Activated effector memory CD4-positive, alpha-beta T cell treated with Interleukin-2 at 50 U/mL for 16 hours (primary cell): ENCODE measurements around the gene MPG.

ENCODE experiments used
- DNase-seq: peaks from one replicate; pipeline ENCODE4 v3.0.0-alpha.2; 2020

The MPG gene

DNA sequence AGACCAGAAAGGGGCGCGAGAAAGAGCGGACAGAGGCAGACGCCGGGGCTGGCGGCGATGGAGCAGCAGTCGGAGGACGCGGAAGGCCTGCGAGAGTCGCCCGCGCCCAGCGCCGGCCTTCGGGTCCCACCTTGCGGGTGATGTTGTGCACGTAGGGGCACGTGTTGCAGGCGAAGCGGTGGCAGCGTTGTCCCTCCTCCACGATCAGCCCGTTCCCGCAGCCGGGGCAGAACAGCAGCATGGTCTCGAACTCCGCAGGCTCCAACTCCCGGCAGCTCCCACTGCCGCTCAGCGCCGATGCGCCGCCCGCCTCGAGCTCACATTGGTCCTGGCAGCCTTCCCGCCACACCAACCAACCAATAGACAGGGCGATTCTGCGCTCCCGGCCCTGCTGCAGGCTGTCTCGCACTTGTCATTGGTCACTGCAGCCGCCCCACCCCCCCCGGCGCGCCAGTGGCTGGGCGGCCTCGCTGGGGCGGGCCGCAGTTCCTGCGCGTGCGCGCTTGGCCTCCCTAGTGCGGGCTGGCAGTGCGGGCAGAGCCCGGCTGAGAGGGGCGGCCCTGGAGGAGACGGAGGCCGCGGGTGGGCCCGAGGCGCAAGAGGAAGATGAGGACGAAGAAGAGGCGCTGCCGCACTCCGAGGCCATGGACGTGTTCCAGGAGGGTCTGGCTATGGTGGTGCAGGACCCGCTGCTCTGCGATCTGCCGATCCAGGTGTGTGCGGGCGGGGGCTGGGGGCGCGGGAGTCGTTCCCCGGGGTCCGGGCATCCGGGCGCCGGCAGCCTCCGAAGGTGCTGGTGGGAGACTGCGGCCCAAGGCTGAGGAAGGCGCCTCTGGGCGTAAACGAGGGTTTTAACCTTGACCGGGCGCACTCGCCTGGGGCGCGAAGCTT is 24.4 kb upstream of the MPG start, which contains the start of the genes POLR3K and SNRNP25:
TSS of gene POLR3K (minus strand) at position 263 of the 891 bp plus-strand sequence. CDS start at position 241, 22 bp downstream.
TSS of gene SNRNP25 (plus strand) at position 483 of the 891 bp plus-strand sequence. CDS start at position 672, 189 bp downstream.
- DNase-seq = peak; percentile 98

DNA sequence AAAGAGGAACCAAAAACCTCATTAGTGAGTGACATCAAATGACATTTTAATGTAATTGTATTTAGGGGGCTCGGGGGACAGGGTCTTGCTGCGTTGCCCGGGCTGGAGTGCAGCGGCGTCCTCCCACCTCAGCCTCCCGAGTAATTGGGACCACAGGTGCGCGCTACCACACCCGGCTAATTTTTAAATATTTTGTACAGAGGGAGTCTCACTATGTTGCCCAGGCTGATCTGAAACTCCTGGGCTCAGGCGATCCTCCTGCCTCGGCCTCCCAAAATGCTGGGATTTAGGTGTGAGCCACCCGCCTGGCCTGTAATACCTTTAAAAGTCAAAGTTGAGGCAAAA is 23.8 kb upstream of the MPG start:
- no peak for DNase-seq

DNA sequence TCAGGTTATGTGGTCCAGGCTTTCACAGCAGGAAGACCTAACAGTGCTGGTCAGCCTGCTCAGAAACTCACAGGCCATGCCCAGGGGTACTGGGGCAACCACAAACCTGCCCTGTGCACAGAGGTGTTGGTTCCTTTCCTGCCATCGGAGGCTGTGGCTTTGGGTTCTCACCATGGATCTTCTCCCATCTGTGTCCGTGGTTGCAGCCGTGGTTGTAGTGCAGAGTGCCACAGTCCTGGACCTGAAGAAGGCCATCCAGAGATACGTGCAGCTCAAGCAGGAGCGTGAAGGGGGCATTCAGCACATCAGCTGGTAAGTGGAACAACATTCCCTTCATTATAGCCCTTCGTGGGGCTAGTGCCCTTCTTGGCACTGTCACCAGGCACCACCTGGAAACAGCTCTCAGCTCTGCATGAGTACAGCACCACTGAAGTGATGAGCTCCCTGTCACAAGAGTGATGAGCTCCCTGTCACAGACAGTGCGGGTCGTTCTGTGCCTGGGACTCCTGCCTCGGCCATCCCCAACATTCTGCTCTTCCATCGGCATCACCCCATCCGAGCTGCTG is 22.4 kb upstream of the MPG start:
- no peak for DNase-seq

DNA sequence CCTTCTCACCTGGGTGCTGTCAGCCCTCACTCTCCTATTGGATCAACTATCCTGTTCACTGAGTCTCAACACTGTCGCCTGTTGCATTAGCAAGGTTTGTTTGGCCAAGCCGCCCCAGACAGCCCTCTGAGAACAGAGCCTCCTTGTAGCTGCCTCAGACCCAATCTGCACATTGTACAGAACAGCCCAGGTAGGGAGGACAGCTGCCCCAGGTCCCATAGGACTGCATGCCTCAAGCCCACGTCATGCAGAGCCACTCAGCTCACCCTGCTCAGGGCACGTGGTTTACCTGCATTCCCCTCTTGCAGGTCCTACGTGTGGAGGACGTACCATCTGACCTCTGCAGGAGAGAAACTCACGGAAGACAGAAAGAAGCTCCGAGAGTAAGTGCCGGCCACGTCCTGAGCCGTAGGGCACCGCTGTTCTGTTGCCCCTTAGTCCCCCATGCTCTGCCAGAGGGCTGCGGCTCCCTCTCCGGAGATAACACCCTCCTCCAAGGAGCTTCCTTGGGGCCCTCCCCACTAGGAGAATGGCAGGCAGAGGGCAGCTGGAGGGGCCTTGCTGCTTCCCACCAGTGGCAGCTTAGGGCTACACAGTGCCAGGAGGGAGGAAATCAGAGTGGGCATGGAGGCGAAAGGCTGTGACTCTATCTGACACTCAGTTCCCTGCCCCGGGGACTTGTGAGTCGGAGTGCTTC is 21.6 kb upstream of the MPG start:
- no peak for DNase-seq

DNA sequence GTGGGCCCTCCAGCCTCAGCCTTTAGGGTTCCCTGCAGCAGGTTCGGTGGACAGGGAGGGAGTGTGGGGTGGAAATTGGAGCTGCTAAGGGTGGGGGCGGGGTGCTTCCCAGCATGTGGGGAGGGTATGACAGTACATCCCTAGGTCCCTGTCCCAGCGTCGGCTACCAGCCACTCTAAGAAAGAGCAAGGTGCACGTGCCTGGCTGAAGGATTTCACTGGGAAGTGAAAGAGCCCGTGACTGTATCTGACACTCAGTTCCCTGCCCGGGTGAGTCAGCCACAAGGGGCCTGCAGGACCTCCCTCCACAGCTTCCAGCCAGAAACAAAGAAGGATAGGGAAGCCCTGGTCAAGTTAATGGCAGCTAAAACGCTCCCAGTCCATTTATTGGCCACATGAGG is 20.3 kb upstream of the MPG start:
- no peak for DNase-seq

DNA sequence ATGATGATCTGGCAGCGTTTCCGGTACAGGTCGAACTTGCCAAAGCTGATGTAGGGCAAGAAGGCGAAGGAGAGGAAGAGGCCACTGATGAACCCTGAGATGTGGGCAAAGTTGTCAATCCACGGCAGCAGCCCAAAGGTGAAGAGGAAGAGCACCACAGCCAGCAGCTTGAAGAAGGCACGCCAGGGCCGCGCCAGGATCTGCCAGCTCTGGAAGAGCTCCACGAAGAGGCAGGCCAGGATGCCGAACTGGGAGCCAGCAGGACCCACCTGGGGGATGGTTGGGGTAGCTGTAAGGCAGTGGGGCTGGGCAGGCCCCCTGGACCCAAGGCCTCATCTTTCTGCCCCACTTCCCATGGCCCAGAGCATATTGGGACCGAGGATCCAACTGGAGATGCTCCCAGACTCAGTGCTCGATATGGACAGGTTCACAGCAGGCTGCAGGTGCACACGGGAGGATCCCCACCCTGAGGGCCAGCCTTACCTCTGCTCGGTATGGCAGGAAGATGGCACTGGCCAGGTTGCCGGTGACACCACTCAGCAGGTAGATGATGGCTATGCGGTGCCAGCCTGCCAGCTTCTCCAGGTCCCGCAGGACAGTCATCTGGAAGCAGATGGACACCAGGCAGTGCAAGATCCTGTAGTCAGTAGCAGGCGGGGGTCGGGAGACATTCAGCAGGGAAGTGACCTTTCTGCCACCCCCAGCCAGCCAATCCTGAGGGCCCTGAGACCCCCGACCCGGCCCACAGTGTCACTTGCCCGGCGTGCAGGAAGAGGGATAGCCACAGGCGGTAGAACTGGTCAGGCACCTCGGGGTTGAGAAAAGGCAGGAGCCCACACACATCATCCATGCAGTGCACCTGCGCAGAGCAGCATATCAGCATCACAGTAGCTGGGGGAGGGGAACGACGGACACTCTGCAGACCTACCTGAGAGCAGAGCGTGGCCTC is 19.3 kb upstream of the MPG start:
- no peak for DNase-seq

DNA sequence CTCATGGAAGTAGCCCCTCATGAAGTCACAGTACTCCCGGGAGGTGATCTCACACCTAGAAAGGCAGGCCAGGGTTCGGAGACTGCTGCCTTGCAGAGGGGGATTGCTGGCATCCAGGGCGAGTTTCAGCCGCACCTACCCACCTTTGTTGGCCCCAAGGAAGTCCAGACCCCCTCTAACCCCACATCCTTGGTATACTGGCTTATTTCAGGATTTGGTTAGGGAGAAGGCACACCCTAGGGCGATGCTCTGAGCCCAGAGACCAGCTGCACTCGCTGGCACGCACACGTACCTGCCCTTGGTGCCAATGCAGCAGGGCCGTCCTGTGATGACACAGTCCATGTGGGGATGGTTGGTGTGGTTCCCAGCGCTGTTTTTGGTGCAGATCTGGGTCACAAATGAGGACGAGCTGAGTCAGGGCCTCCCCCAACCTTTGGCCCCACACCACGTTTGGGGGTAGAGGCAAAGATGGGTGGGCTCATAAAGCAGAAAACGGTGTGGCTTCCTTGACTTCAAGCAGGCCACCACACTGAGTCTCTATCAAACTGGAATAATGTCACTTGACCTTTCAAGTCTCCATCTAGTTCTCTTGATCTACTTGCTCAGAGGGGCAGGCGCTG is 18.5 kb upstream of the MPG start:
- no peak for DNase-seq

DNA sequence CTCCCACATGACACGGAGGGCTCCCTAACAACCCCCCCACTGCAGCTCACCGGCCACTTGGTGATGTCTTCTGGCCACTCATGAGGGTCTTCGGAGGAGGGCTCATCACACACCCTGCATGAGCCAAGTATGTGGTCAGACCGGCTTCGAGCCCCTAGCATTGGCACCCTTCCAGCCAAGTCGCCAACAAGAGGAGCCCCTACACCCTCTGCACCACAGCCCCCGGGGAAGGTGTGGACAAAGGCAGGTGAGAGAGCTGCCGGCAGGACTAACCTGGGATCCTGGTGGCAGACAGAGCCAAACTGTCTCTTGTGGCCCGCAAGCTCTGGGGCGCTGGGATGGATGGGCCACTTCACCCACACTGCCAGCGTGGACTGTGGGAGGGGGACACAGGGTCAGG is 17.9 kb upstream of the MPG start:
- DNase-seq = no peak

DNA sequence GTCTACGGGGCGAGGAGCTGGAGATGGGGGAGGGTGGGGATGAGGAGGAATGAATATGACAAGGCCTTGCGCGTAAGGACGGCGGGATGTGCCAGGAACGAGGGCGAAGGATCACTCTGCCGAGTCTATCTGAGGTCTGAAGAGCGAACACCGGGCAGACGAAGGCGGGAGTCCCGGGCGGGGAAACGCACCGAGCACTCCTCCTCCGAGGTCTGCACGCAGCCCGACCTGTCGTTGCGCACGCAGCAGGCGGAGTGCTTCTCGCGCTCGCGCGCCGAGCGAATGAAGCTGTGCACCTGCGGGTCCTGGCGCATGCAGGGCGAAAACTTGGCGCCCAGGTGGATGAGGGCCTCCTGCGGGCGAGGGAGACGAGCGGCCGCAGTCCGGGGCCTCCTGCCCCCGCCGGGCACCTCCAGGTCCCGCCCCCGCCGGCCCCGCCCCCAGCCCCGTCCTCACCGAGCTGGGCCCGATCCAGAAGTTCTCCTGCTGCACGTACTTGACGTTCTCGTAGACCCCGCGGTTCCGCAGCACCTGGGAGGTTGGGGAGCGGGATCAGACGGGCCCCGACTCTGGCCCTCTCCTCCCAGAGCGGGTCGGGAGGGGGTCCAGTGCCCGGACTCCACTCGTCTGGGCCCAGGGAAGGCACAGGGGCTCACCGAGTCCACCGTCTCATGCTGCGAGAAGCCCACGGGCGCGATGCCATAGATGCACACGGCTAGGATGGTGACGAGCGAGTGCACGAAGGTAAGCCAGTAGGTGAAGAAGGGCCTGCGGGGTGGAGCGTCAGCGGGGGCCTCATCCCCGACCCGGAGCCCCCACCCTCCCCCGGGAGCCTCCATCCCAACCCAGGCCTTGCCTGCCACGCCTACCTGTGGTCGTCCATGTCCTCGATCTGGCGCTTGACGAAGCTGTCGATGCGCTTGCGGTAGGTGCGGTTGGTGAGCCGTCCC is 16.8 kb upstream of the MPG start:
- DNase-seq = no peak

DNA sequence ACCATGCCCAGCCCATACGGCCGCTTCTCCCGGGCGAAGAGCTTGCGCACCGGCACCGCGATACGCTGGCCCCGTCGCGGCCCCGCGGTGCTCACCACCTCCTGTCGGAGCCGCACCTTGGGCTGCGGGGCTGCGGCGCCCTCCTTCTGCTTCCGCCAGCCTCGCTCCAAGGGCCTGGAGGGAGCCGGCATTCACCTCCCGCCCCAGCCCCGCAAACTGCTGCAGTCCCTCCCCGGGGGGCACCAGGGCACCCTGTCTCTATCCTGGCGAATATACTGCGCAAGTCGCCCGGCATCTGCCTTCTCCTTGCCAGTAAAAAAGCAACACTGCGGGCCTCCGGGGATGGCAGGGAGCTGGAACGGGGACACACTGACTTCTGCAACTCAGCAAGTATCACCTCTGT is 16.1 kb upstream of the MPG start:
- no peak for DNase-seq

DNA sequence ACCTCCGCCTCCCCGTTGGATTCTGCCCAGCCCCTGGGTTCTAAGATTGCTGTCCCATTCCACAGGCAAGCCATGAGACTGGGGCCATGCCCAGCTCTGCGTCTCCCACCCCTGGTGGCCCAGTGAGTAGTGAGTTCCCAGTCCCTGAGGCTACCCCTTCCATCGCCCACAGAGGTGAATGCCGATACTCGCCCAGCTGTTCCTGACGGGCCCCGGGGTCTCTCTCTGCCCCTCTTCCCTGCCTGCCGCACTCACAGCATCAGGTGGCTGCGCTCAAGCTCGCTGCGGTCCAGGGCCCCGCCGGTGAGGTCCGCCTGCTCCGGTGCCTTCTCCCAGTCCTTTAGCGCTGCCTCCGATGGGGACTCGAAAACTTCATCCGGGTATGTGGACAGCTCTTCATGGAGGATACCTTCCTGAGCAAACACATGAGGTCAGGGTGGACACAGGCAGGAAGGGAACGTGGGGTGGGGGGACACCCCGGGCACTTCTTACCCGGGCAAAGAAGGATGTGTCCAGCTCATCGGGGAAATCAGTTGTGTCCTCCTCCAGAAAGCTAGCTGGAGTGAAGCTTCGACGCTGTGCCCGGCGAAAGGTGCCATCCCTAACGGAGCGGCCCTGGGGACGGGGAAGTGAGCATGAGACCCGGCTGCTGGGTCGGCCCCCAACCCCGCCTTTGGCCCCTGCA is 15.6 kb upstream of the MPG start:
- no peak for DNase-seq

DNA sequence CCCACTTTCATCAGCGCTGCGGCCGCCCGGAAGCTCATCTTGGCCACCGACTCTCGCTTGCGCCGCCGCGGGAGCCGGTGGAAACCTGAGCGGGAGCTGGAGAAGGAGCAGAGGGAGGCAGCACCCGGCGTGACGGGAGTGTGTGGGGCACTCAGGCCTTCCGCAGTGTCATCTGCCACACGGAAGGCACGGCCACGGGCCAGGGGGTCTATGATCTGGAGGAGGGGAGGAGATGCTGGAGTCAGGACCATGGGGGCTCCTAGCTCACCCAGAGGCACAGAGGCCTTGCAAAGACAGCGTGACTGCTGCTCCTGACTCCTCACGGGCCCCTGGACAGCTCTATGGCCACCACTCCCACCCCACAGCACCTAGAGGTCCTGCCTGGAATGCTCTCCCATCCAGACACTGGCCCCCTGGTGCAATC is 15.0 kb upstream of the MPG start:
- DNase-seq = no peak

DNA sequence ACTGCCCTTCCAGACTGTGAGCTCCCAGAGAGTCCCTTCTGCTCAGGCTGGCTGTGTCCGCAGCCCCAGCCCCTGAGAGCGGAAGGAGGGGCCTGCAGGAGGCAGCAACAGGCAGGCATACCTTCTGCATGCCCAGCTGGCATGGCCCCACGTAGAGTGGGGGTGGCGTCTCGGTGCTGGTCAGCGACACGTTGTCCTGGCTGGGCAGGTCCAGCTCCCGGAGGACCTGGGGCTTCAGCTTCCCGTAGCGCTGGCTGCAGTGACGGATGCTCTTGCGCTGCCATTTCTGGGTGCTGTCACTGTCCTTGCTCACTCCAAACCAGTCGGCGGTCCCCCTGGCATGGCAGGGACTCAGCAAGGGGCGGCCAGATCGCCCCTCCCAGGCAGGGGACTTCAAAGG is 14.6 kb upstream of the MPG start:
- DNase-seq = no peak

DNA sequence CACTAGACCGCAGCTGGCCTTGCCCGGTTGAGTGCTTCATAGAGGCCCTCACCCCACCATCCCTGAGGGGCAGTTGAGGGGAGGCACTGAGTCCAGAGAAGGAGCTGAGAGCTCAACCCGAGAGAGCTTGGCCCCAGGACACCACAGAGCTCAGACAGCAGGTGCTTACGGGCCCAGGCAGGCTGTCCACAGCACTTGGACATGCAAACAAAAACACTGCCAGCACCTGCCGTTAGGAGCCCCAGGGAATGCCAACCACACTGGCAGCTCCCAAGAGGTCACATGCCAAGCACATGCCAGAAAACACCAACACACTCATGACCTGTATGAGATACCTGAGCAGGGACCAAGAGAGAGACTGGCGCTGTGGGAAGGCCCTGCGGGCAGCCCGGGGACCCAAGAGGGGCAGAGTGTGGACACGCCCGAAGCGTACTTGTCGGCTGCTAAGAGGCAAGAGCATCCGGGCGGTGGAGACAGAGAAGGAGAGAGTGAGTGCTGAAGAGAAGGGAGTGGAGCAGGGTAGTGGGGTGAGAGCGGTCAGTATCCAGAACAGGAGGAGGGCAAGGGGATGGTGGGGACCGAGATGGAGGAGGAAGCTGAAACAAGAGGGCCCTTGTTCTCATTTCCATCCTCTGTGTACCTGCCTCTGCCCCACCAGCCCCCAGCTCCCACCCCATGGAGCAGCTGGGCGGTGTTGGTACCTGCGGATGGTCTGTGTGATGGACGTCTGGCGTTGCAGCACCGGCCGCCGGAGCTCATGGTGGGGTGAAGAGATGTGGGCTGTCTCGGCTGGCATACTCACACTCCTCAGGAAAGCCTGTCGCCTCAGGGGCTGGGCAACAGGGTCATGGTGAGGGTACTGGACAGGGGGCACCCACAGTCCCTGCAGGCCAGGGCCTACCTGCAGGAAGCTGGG is 13.8 kb upstream of the MPG start:
- DNase-seq = no peak

DNA sequence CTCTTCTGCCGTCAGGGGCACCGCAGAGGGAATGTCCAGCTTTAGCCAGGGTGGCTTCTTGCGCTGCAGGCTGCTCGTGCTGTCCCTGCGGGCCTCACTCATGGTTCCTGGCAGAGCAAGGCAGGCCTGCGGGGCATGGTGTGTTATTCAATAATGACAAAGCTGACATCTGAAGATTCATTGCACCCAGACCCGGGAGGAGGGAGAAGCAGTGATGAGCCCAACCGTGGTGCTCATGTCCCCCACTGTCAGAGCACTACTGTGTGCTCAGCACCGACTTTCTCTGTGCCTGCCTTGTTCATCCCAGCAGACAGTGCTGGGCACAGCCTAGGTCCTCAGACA is 13.1 kb upstream of the MPG start:
- DNase-seq = no peak

DNA sequence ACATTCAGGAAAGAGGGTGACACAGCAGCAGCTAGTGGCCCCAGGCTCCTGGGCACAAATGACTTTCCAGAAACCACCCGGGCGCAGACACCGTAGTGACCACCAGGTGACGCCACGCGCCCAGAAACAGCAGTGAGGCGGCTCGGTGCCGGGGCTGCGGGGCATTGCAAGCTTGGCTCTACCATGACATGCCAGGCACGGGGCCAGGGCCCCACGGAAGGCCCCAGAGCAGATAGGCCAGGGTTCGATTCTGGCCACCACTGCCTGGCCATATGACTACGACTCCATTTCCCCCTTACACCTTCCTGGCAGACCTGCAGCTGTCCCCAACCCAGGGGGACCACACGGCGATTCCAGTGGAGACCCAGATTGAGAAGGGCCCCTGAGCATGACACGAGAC is 12.3 kb upstream of the MPG start:
- DNase-seq = peak; percentile 70

DNA sequence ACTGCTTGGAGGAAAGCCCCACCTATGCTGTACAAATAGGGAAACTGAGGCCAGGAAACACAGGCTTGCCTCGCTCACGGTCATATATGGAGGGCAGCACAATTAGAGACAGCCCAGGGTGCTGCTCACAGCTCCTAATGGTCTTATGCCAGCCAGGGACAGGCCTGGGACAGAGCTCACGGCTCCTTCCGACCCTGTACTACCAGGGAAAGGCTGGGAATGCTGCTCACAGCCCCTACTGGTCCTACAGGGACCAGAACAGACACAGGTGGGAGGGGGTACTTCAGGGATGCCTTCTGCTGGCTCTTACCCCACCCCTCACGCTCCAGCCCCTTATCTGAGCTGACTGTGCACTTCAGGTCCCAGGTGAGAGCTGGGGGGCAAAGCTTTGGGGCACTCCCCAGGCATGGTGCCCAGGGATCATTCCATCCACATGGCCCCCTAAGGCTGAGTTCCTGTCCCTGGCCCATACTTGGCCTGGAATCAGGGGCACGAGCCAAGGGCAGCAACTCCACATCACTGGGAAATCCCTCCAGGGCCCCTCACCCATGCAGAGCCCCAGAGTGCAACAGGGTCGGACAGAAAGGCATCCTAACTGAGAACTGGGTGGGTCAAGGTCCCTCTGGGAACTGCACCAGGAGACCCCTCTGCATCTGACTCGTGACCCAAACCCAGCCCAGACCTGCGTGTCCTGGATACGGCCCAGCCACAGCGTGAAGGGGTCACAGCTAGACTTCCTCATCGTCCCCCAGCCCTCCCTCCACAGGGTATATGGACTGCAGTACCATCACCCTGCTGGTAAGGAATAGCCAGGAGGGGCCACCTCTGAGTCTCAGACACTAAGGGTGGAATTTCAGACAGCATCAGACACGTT is 11.5 kb upstream of the MPG start:
- DNase-seq = no peak

DNA sequence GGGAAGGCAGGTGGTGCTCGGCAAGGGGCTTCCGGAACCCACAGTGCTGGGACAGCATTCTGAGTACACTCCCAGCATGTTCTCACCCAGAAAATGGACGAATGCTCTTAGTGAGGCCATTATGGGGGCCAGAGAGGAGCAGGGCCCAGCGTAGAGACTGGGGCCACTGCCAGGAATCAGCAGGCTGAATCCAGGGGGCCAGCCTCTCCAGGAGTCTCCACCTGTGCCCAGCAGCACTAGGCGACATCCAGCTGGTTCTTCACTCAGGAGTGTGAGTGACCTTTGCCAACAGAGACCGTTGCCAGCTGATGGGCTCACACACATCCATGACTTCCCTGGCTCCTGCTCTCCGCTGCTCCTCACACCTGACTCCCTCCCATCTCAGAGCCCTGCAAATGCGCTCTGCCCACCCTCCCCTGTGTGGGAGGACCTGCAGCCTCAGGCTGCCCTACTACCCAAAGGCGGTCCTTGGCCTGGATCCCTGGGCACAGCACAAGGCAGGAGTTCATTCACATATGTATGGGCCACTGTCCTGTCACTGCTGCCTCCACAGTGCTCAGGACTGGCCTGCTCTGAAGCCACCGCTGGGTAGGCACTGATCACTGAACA is 10.7 kb upstream of the MPG start:
- DNase-seq = no peak
